ENCODE measurements around the gene TRAPPC14. TPM values are rescaled to one million over a fixed set of nuclear protein-coding genes. Genes with fewer than 3 reads are reported as not detected.

Gene TRAPPC14, protein sequence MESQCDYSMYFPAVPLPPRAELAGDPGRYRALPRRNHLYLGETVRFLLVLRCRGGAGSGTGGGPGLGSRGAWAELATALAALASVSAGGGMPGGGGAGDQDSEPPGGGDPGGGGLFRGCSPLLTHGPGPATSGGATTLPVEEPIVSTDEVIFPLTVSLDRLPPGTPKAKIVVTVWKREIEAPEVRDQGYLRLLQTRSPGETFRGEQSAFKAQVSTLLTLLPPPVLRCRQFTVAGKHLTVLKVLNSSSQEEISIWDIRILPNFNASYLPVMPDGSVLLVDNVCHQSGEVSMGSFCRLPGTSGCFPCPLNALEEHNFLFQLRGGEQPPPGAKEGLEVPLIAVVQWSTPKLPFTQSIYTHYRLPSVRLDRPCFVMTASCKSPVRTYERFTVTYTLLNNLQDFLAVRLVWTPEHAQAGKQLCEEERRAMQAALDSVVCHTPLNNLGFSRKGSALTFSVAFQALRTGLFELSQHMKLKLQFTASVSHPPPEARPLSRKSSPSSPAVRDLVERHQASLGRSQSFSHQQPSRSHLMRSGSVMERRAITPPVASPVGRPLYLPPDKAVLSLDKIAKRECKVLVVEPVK
- 4.4 and 5.9 TPM in 2 replicates for total RNA-seq

DNA sequence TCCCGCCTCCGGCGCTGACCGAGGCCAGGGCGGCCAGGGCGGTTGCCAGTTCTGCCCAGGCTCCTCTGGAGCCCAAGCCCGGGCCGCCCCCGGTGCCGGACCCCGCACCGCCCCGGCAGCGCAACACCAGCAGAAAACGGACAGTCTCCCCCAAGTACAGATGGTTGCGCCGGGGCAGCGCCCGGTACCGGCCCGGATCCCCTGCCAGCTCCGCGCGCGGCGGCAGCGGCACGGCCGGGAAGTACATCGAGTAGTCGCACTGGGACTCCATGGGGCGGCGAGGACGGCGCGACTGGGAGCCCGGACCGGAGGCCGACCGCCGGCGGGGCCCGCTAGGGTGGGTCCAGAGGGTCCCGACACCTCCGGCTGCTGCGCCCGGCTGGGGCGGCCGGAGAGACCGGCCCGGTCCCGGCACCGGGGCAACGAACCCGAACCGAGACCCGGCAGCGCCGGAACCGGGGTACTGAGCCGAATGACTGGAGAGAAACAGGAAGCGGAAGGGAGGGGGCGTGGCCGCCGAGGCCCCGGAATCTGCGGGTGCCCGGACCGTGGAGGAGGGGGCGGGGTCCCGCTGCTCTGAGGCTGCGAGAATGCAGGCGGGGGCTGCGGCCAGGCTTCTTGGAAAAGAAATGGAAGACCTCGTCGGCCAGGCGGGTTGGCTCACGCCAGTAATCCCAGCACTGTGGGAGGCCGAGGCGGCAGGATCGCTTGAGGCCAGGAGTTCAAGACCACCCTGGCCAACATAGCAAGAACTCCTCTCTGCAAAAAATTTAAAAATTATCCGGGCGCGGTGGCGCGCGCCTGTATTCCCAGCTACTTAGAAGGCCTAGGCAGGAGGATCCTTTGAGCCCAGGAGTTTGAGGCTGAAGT lies at the start of gene TRAPPC14:
TSS of gene TRAPPC14 (minus strand) at position 495 of the 870 bp plus-strand sequence. CDS start at position 271, 224 bp downstream.

GRCh38 chr7:100177045-100178001 lies 18.8 kb upstream of the TRAPPC14 start, which contains the start of the genes GPC2 and STAG3:
GPC2 (minus strand) TSS chr7:100177381; CDS start chr7:100177199, 182 bp downstream.
STAG3 (plus strand) TSS chr7:100177918; CDS start chr7:100180557, 2,639 bp downstream.

DNA sequence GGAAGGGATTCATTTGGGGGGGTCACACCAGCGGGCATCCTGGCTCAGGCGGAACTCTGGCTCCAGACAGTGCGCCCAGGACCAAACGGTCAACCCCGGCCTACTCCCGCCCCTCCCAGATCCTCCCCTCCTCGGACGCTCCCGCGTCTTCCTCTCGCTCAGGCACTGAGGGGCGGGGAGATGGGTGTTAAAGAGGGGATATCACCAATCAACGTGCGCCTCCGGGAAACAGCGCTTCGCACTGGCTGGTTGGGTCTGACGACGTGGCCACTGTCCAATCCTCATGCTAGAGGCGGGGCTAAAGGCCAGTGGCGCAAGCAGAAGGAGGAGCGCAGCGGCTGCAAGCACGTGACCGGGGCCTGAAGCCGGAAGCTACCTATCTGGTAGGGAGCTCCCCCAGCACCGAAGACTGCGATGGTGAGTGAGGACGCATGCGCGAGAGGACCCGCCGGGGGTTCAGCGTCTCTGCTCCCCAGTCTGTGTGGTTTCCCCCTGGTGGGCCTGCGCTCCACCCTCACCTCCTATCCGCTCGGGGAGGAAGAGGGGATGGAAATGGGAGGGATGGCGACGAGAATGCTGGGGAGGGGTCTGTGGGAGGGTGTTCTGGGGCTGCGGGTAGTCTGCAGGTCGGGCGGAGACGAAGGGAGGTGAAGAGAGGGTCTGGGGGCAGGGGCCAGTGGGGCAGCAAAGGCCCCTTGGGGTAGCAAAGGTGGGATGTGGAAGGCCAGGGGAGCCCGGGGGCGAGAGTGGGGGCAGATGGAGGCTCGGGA lies 9.8 kb downstream of the TRAPPC14 start, which contains the start of gene LAMTOR4:
TSS of gene LAMTOR4 (plus strand) at position 360 of the 770 bp plus-strand sequence. CDS start at position 415, 55 bp downstream.

GRCh38 chr7:100126931-100127865 lies 31.3 kb downstream of the TRAPPC14 start, which contains the start of gene MBLAC1:
MBLAC1 (plus strand) TSS chr7:100126967; CDS start chr7:100127396, 429 bp downstream.

DNA sequence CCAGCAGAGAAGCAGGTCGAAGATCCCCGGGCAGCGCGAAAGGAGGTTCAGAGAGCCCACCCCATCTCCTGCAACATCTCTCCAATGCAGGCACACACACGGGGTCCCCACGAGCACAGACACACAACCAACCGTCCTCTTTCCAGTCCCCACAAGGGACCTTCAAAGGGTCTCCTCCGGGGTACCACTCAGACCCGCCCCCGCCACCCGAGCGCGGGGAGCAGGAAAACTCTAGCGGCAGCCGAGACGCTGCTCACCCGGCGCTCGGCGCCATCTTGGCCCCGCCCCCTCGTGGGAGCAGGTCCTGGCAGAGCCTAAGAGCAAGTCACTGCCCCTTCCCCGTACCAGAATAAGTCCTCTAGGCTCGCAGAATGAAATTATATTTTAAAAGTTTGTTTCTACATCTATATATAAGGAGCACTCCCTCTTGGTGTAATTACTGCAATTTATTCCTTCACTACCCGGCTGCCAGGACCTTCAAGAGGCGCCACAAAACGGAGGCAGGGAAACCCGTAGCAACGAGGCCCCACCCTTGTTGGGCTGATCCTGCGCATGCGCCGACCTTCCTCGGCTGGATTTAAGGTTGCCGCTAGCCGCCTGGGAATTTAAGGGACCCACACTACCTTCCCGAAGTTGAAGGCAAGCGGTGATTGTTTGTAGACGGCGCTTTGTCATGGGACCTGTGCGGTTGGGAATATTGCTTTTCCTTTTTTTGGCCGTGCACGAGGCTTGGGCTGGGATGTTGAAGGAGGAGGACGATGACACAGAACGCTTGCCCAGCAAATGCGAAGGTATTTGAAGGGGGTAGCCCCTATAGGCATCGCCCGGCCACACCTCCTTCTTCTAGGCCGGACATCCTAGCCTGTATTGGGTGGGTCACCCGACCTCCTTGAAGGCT lies 39.2 kb downstream of the TRAPPC14 start, which contains the start of the genes CNPY4 and TAF6:
TSS of gene CNPY4 (plus strand) at position 563 of the 898 bp plus-strand sequence. CDS start at position 674, 111 bp downstream.
TSS of gene TAF6 (minus strand) at position 287 of the 898 bp plus-strand sequence. CDS start 5,149 bp downstream, outside the sequence.

Other genes with a start within 250 kb of the TRAPPC14 start
- gene TRIM4, start 239.2 kb downstream of the TRAPPC14 start, total RNA-seq: 23.3 and 26.1 TPM in 2 replicates
- not detected in 2 replicates for gene GJC3, start 229.1 kb downstream of the TRAPPC14 start, total RNA-seq
- gene AZGP1, start 182.7 kb downstream of the TRAPPC14 start, total RNA-seq: not detected in 2 replicates
- 35.5 and 51.7 TPM in 2 replicates for gene ZKSCAN1, start 143.1 kb downstream of the TRAPPC14 start, total RNA-seq
- gene ZSCAN21, start 108.9 kb downstream of the TRAPPC14 start, total RNA-seq: 8.8 and 10.2 TPM in 2 replicates
- gene ZNF3, start 77.0 kb downstream of the TRAPPC14 start, total RNA-seq: 22.9 and 25.6 TPM in 2 replicates
- gene COPS6, start 69.8 kb downstream of the TRAPPC14 start, total RNA-seq: 82.7 and 117 TPM in 2 replicates
- 24.1 and 28.4 TPM in 2 replicates for gene MCM7, start 57.3 kb downstream of the TRAPPC14 start, total RNA-seq
- 28.9 and 29.3 TPM in 2 replicates for gene AP4M1, start 57.1 kb downstream of the TRAPPC14 start, total RNA-seq
- 17.9 and 23.8 TPM in 2 replicates for gene TAF6, start 39.4 kb downstream of the TRAPPC14 start, total RNA-seq
- 44.4 and 75.6 TPM in 2 replicates for gene CNPY4, start 39.1 kb downstream of the TRAPPC14 start, total RNA-seq
- 1.8 and 4.7 TPM in 2 replicates for gene MBLAC1, start 31.8 kb downstream of the TRAPPC14 start, total RNA-seq
- gene LAMTOR4, start 9.8 kb downstream of the TRAPPC14 start, total RNA-seq: 128 and 148 TPM in 2 replicates
- 2.8 and 5.4 TPM in 2 replicates for gene GAL3ST4, start 9.9 kb upstream of the TRAPPC14 start, total RNA-seq
- gene GPC2, start 18.7 kb upstream of the TRAPPC14 start, total RNA-seq: 0.95 and 1.5 TPM in 2 replicates
- 0.32 and 0.69 TPM in 2 replicates for gene STAG3, start 19.2 kb upstream of the TRAPPC14 start, total RNA-seq
- gene PVRIG, start 61.2 kb upstream of the TRAPPC14 start, total RNA-seq: not detected in 2 replicates
- gene SPDYE3, start 149.0 kb upstream of the TRAPPC14 start, total RNA-seq: not detected in 2 replicates
- gene PILRB, start 199.4 kb upstream of the TRAPPC14 start, total RNA-seq: 5.0 and 5.4 TPM in 2 replicates
- 0.26 and 0.32 TPM in 2 replicates for gene PILRA, start 214.8 kb upstream of the TRAPPC14 start, total RNA-seq